Measurements from ENCODE around the gene DDX18. TPM values are rescaled to one million over a fixed set of nuclear protein-coding genes. Genes with fewer than 3 reads are reported as not detected.

DDX18 gene
- polyA plus RNA-seq, 1 donor: 50.5 TPM

DNA sequence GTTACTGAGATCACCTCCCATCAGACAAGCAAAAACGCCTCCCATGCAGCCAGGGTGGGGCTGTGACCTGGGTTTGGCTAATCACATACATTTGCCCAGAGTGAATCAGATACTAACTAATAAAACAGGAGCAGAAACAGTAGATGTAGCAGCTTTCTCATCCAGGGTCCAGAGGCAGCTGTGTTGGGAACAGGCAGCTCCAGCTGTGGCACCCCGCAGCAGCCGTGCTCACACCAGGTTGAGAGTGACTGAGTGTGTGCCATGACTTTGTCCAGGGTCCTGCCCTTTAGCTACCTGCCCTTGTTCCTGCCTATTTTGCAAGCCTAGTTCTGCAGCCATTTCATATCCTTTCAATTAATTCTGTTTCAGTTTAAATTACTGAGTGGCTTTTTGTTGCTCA, 20.5 kb downstream of the DDX18 start:
- no peak for DNase-seq (ENCODE audit: low read depth)

DNA sequence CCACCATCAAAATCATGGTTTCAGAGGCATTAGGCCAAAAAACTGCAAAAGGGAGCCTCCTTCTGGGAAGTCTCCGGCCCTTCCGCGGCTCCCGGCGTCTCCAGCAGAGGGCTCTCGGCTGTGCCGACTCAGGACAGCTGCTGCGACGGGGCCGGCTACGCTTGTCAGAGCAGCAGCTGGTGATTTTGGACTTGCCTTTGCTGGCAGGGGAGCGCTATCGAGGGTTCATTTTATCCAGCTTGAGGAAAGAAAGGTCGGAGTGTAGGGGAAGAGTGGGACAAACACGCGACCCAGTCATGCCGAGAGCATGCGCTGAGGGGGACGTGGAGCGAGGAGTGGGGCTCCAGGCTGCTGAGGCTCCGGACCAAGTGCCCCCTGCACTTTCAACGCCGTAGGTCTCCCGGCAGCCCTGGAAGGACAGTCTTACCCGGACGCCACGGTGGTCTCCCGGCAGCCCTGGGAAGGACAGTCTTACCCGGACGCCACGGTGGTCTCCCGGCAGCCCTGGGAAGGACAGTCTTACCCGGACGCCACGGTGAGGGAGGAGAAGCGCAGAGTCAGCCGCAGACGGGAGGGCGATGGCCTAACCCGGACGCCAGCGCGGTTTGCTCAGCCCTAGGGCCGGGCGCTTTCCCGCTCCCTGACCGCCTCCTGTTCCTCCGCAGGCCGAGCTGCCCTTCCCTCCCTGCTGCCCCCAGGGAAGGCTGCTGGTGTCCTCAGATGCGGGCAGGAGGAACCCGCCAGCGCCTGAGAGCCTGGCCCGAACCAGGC, 21.7 kb downstream of the DDX18 start:
- peak; percentile 49 for DNase-seq (ENCODE audit: low read depth)

GRCh38 chr2:117845304-117845703, 30.8 kb downstream of the DDX18 start:
- DNase-seq (ENCODE audit: low read depth): no peak

DNA sequence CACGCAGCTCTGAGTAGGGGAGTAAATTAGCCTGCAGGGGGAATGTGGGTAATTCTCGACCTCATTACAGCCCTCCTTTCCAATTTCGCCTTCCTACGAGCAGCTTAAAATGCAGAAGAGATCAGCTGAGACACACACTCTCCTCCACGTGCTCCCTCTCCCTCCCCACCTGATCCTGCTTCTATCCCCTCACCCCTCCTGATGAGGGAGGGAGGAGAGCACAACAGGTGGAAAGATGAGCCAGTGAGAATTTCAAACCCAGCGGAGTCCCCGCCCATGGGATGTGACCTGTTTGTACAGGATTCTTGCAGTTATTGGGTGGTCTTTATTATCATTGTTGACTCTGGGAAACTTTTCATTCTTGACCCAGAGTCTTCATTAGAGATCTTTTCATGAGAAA, 35.5 kb downstream of the DDX18 start:
- no peak for DNase-seq (ENCODE audit: low read depth)

- DNase-seq (ENCODE audit: low read depth): no peak
These were observed 36.0 kb downstream of the DDX18 start for GRCh38 chr2:117850461-117850860.

DNA sequence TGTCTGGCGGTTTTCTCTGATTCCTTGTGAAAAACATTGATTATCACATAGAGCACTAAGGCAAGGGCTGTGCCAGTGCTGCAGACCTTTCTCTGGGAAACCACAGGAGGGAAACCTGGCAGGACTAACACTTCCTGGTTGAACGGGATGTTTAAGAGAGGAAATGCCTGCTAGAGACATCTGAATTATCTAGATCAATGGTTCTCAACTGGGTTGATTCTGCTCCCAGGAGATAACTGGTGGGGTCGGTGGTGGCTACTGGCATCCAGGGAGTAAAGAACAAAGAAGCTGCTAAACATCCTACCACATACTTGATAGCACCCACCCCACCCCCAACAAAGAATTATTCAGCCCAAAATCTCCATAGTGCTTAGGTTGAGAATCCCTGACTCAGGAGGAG, 37.5 kb downstream of the DDX18 start:
- DNase-seq (ENCODE audit: low read depth): no peak

GRCh38 chr2:117853316-117853715, 38.8 kb downstream of the DDX18 start:
- no peak for DNase-seq (ENCODE audit: low read depth)

- no peak for DNase-seq (ENCODE audit: low read depth)
These were observed 39.4 kb downstream of the DDX18 start for GRCh38 chr2:117853873-117854272.

DNA sequence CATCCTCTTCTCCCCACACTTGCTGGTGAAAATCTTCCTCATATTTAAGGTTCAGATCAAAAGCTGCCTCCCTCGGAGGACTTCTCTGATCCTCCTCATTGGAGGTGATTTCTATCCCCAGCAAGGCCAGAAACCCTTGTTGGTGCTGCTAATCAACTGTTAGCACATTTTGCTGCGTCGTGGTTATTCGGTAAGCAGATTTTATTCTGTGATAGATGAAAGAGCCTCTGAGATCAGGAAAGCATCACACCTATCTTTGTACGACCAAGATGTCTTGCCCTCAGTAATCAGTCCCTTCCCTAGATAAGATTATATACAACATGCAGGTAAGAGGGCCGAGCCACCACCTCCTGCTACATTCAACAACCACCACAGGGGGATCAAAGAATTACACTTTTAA, 40.1 kb downstream of the DDX18 start:
- DNase-seq (ENCODE audit: low read depth): no peak

GRCh38 chr2:117855886-117856285, 41.4 kb downstream of the DDX18 start:
- no peak for DNase-seq (ENCODE audit: low read depth)

DNA sequence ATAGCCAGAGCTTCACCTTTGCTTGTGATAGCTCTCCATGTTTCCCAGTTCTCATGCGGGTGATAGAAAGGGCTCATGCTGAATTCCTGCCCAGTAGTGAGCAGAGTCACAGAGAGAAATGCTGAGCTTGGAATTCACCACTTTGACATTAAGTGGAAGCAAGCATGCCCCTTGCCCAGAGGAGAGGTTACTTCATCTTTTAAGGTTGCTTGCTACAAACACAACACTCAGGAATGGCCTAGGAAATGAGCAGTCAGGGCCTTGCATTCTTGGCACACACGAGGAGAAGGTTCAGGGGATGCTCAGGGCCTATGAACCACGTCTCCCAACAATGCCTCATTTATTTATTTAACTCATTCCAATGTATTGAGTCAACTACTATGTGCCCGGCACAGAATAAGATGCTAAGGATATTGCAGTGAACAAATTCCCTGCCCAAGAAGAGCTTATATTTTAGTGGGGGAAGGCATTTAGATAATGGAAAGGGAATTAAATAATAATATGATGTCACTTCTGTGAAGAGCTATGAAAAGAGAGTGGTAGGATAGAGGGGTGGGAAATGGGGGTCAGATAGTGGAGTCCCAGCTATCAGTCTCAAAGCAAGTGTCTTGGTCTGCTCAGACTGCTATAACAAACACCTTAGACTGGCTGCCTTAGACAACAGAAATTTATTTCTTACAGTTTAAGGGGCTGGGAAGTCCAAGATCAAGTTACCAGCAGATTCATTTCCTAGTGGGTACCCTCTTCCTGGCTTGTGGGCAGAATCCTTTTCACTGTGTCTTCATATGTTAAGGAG, 42.1 kb downstream of the DDX18 start:
- DNase-seq (ENCODE audit: low read depth): no peak

GRCh38 chr2:117858336-117858735, 43.8 kb downstream of the DDX18 start:
- no peak for DNase-seq (ENCODE audit: low read depth)

- DNase-seq (ENCODE audit: low read depth): no peak
These were observed 44.5 kb downstream of the DDX18 start for GRCh38 chr2:117858892-117859531.

DNA sequence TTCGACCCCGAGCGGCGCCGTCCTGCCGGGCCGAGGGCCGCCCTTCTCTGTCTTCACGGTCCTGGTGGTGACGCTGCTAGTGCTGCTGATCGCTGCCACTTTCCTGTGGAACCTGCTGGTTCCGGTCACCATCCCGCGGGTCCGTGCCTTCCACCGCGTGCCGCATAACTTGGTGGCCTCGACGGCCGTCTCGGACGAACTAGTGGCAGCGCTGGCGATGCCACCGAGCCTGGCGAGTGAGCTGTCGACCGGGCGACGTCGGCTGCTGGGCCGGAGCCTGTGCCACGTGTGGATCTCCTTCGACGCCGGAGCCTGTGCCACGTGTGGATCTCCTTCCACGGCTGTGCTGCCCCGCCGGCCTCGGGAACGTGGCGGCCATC, 45.0 kb downstream of the DDX18 start:
- no peak for DNase-seq (ENCODE audit: low read depth)

- DNase-seq (ENCODE audit: low read depth): no peak
These were observed 45.6 kb downstream of the DDX18 start for GRCh38 chr2:117859924-117860647.

DNA sequence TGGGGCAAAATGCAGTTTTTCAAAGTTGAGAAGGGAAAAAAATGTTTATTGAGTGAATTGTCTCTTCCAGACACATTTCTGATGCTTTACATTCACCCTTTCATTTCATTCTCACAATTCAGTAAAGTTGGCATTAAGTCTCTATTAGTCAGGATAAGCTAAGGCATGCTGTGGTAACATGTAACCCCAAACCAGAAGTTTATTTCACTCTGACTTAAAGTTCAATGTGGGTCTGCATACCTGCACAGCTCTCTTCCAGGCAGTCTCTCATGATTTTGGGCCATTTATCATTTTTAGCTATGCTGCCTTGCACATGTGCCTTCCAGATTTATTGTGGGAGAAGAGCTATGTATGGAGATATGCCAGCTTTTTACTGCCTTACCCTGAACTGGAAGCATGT, 48.0 kb downstream of the DDX18 start:
- no peak for DNase-seq (ENCODE audit: low read depth)

DNA sequence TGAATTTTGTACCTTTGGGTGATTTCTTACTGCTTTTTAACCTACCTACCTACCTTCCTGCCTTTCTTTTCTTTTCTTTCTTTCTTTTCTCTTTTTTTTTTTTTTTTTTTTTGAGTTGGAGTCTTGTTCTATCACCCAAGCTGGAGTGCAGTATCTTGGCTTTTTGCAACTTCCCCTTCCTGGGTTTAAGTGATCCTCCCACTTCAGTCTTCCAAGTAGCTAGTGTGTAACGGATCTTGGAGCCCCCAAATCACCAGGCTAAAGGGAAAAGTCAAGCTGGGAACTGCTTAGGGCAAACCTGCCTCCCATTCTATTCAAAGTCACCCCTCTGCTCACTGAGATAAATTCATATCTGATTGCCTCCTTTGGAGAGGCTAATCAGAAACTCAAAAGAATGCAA, 61.3 kb downstream of the DDX18 start:
- DNase-seq (ENCODE audit: low read depth): no peak

DNA sequence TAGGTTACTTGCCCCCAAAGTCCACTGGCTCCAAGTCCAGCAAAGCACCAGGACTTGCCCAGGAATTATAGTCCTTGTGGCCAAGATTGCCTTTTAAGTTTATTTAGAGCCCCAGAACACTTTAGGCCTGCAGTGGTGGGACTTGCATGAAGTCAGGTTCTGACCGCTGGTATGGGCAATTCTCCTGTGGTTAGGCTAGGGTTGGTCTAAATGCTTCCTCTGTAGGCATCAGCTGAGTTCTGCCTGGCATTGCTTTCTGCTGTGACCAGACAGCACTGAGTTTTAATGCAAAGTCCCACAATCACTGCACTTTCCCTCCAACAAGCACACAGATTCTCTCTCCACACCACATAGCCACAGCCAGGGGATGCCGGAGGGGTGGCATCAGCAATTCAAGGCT, 64.5 kb downstream of the DDX18 start:
- no peak for DNase-seq (ENCODE audit: low read depth)
